Spleen (tissue), 13 donors: ENCODE measurements around the gene SMIM28. TPM values are rescaled to one million over a fixed set of nuclear protein-coding genes. Genes with fewer than 3 reads are reported as not detected.

Source experiments
- DNase-seq: peaks from one replicate; pipeline ENCODE4 v3.0.0-alpha.2; 2020
- H3K27ac ChIP-seq, 8 donors: fragments of 200-600 bp; sonication (generic) in 7 of 8; 1 replicate in 4 of 8; 2 replicates in 4 of 8; pipeline versions ENCODE4 v1.5.0 to v1.8.0; 2016 to 2021; ENCODE audit warnings: inconsistent platforms in 4 of 8, mild to moderate bottlenecking in 4 of 8, moderate library complexity in 1 of 8
- H3K27me3 ChIP-seq, 7 donors: fragments of 200-600 bp; sonication (generic) in 6 of 7; replicated peaks in 1 of 7; 1 replicate in 4 of 7; 2 replicates in 3 of 7; pipeline versions ENCODE4 v1.5.0 to v1.8.0; 2016 to 2021; ENCODE audit warnings: inconsistent platforms in 3 of 7, mild to moderate bottlenecking in 1 of 7
- H3K36me3 ChIP-seq, 6 donors: fragments of 200-600 bp; sonication (generic) in 5 of 6; 1 replicate in 4 of 6; 2 replicates in 2 of 6; pipeline versions ENCODE4 v1.5.0 to v1.8.0; 2016 to 2021; ENCODE audit warnings: inconsistent platforms in 2 of 6
- H3K4me1 ChIP-seq, 6 donors: fragments of 200-600 bp; sonication (generic) in 5 of 6; 1 replicate in 3 of 6; 2 replicates in 3 of 6; pipeline versions ENCODE4 v1.5.0 to v1.8.0; 2016 to 2021; ENCODE audit warnings: inconsistent platforms in 3 of 6
- H3K4me3 ChIP-seq, 8 donors: fragments of 200-600 bp; sonication (generic) in 7 of 8; 1 replicate in 4 of 8; 2 replicates in 4 of 8; pipeline versions ENCODE4 v1.5.0 to v1.8.0; 2016 to 2021; ENCODE audit warnings: inconsistent platforms in 4 of 8, mild to moderate bottlenecking in 4 of 8, moderate library complexity in 2 of 8
- H3K9me3 ChIP-seq, 8 donors: fragments of 200-600 bp; sonication (generic) in 7 of 8; 1 replicate in 4 of 8; 2 replicates in 4 of 8; pipeline versions ENCODE4 v1.5.0 to v1.8.0; 2016 to 2021; ENCODE audit warnings: inconsistent platforms in 4 of 8
- POLR2A ChIP-seq, 3 donors: fragments of 450-650 bp; IDR thresholded peaks; one replicate each; pipeline ENCODE4 v1.5.1; 2017; ENCODE audit warnings: antibody characterized with exemption in 3 of 3, mild to moderate bottlenecking in 1 of 3
- POLR2AphosphoS5 ChIP-seq, 3 donors: sonication (generic); formaldehyde crosslinking; IDR thresholded peaks; one replicate each; pipeline ENCODE4 v1.5.1; 2017; ENCODE audit warnings: antibody characterized with exemption in 3 of 3
- WGBS, 5 donors: extraction: QIAGEN DNeasy Blood & Tissue Kit in 3 of 5; methylation state at CpG; one replicate each; pipeline versions ENCODE4 v1.1.5 to v1.1.7; 2013 to 2018; 5-methylcytosine and 5-hydroxymethylcytosine counted together
- intact Hi-C: fragments of 100-400 bp; cut with DNase I; formaldehyde crosslinking; loops from one replicate; pipeline ENCODE4 v1.15.0; 2023; ENCODE audit warnings: low total_unique reads
- long read RNA-seq, 2 donors: transcript quantifications; one replicate each; lab custom pipeline, GENCODE V29; 2026
- polyA plus RNA-seq, 3 donors: library from polyadenylated mRNA; stranded (reverse); fragments of 200-250 nt; gene quantifications; one replicate each; pipeline ENCODE4 v1.2.1, GENCODE V29; 2013
- total RNA-seq, 7 donors: library from RNA; depleted of rRNA in 3 of 7; stranded (reverse); fragments of >200 nt in 3 of 7; fragmentation: NEBNext Ultra II Directional in 4 of 7; extraction: Animal tissue kit (Norgen Biotek cat#: 25700) in 4 of 7; gene quantifications; one replicate each; pipeline versions ENCODE4 v1.1.0 to v1.2.1, GENCODE V29; 2016 to 2021
- TF ChIP-seq, protein P1 (sequence below), 11 experiments: fragments of 200-600 bp in 7 of 11; fragments of 450-650 bp in 4 of 11; sonication (generic) in 4 of 11; IDR thresholded peaks in 8 of 11; conservative IDR thresholded peaks in 3 of 11; 1 replicate in 7 of 11; 2 replicates in 4 of 11; pipeline versions ENCODE4 v1.4.0 to v1.8.0; 2016 to 2021; ENCODE audit warnings: antibody characterized with exemption in 11 of 11, inconsistent platforms in 4 of 11, mild to moderate bottlenecking in 1 of 11
- donor health status: healthy with polysubstance abuse.
- donor health status: DM: no; HTN: no; CAD: no; lungs with moderate emphysema.
- donor health status: DM: no; HTN: no; CAD: no.
- donor health status: Bipolar disorder and iron deficiency.
- donor health status: healthy.
- donor health status: DM: no; HTN: no; CAD: no.
- donor health status: DM: yes; HTN: yes; CAD: no.

SMIM28 gene
- total RNA-seq: not detected
- not detected for polyA plus RNA-seq
- long read RNA-seq, donor 1: 0 reads
- long read RNA-seq, donor 2: 0 reads

DNA sequence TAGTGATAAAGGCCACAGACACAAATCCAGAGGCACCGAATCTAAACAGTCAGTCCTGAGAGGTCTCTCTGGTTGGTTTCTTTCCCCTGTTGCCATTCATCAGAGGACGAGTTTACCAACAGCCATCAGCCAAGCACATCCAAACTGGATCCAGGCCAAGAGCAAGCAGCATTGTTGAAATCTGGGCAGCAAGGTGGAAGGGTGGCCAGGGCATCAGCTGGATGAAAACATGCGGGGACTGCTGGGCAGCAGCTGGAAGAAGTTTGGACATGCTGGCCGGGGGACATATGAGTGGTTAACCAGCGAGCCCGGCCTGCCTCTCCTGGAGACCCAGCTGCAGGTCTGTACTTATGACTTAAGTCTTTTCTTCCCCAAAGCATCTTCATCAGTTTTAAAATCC lies at the start of gene SMIM28:
TSS of gene SMIM28 (plus strand) at position 62 of the 400 bp plus-strand sequence. CDS start at position 230, 168 bp downstream.
- WGBS, 5 donors: 79 to 95% (median 89%) methylated on average over 6 of the region's 6 CpGs
- Histone ChIP-seq H3K27me3 (no peaks in the 10 kb centered on the region), H3K4me3 (no peak within 1 kb of the TSS), H3K4me1 (no peaks in the 10 kb centered on the region), H3K9me3 (no peaks in the 10 kb centered on the region), H3K27ac (no peak within 1 kb of the TSS), H3K36me3 (no peaks in the 10 kb centered on the region)
- intact Hi-C loops: no loop called here
- no peak for TF ChIP-seq POLR2A (IDR thresholded peaks at IDR 0.05)
- TF ChIP-seq, protein P1, sequence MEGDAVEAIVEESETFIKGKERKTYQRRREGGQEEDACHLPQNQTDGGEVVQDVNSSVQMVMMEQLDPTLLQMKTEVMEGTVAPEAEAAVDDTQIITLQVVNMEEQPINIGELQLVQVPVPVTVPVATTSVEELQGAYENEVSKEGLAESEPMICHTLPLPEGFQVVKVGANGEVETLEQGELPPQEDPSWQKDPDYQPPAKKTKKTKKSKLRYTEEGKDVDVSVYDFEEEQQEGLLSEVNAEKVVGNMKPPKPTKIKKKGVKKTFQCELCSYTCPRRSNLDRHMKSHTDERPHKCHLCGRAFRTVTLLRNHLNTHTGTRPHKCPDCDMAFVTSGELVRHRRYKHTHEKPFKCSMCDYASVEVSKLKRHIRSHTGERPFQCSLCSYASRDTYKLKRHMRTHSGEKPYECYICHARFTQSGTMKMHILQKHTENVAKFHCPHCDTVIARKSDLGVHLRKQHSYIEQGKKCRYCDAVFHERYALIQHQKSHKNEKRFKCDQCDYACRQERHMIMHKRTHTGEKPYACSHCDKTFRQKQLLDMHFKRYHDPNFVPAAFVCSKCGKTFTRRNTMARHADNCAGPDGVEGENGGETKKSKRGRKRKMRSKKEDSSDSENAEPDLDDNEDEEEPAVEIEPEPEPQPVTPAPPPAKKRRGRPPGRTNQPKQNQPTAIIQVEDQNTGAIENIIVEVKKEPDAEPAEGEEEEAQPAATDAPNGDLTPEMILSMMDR (IDR thresholded peaks at IDR 0.05 in 8 of 11, conservative IDR thresholded peaks at IDR 0.05 in 3 of 11): no peak
- TF ChIP-seq POLR2AphosphoS5 (IDR thresholded peaks at IDR 0.05): no peak
- no peak for DNase-seq

DNA sequence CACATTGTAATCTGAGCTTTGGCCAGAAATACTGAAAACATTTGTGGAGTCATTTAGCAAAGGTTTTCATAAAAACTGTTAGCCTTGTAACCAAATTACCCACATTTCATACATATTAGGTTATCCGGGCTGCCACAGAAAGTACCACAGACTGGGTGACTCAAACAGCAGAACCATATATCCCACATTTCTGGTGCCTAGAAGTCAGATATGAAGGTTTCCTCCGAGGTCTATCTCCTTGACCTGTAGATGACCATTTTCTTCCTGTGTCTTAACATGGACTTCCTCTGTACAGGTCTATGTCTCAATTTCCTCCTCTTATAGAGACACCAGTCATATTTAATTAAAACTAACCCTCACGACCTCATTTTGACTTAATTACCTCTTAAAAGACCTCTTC lies 49.5 kb upstream of the SMIM28 start:
- no peak for DNase-seq
- TF ChIP-seq POLR2A (IDR thresholded peaks at IDR 0.05): no peak
- TF ChIP-seq, protein P1 (IDR thresholded peaks at IDR 0.05 in 8 of 11, conservative IDR thresholded peaks at IDR 0.05 in 3 of 11): no peak
- TF ChIP-seq POLR2AphosphoS5 (IDR thresholded peaks at IDR 0.05): no peak

DNA sequence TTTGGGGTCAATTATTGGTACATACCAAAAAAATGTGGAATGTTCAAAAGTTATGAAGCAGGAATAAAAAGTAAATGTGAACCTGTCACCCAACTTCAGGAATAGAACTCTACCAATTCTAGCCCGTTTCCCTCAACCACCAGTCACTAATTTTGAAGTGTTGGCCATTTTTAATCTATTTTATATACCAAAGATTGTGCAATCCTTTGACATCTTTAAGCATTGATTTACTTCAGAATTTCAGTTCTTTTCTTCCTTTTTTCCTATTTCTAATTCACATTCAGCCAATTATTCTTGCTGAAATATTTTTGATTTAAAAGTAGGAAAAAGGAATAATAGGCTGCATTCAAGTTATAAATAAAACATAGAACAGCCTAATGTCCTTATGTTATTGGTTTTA lies 46.9 kb upstream of the SMIM28 start:
- Histone ChIP-seq H3K36me3 (no peaks in the 10 kb centered on the region), H3K9me3 (no peaks in the 10 kb centered on the region), H3K4me1 (no peaks in the 10 kb centered on the region), H3K27me3 (no peaks in the 10 kb centered on the region), H3K27ac (no peak overlapping the region), H3K4me3 (no peak overlapping the region)
- WGBS, 5 donors: 79 to 93% (median 86%) methylated on average over 1 of the region's 1 CpG
- intact Hi-C loops: no loop called here
- DNase-seq: no peak
- no peak for TF ChIP-seq POLR2AphosphoS5 (IDR thresholded peaks at IDR 0.05)
- TF ChIP-seq POLR2A (IDR thresholded peaks at IDR 0.05): no peak
- TF ChIP-seq, protein P1 (IDR thresholded peaks at IDR 0.05 in 8 of 11, conservative IDR thresholded peaks at IDR 0.05 in 3 of 11): no peak

More for the DNA sequence above, 49.5 kb upstream of the SMIM28 start:
- H3K9me3 ChIP-seq: no peaks in the 10 kb centered on the region
- intact Hi-C loops: no loop called here
- WGBS, 5 donors: 41 to 64% (median 49%) methylated on average over 3 of the region's 3 CpGs
- H3K27ac ChIP-seq: no peak overlapping the region
- H3K27me3 ChIP-seq: no peaks in the 10 kb centered on the region
- no peaks in the 10 kb centered on the region for H3K36me3 ChIP-seq
- no peaks in the 10 kb centered on the region for H3K4me1 ChIP-seq
- H3K4me3 ChIP-seq: no peak overlapping the region

DNA sequence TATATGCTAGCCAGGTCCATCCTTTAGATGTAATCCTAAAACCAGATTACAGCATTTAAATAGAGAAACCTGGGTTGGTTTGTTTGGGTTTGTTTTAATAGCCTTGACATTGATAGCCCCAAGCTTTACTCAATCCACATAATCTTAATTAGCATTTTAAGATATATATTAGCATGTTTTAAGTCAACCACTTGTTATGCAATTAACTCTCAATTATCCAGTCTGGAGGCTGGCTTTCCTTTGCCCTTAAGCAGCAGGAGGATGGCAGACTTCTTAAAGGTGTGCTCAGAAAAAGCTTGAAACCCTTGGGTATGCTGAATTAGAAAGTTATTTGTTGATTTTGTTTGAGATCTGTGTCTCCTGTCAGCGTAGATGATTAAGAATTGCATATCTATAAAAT lies 46.3 kb upstream of the SMIM28 start:
- TF ChIP-seq POLR2AphosphoS5 (IDR thresholded peaks at IDR 0.05) (no peak), POLR2A (IDR thresholded peaks at IDR 0.05) (no peak)
- TF ChIP-seq, protein P1 (IDR thresholded peaks at IDR 0.05 in 8 of 11, conservative IDR thresholded peaks at IDR 0.05 in 3 of 11): no peak
- H3K4me1 ChIP-seq: no peaks in the 10 kb centered on the region
- H3K27ac ChIP-seq: no peak overlapping the region
- H3K27me3 ChIP-seq: no peaks in the 10 kb centered on the region
- DNase-seq: no peak
- peaks cover 0 to 4% (median 0%) of the 10 kb centered on the region in 6 donors for H3K36me3 ChIP-seq
- intact Hi-C loops: no loop called here
- 72 to 88% (median 78%) methylated on average over 1 of the region's 1 CpG for WGBS, 5 donors
- no peaks in the 10 kb centered on the region for H3K9me3 ChIP-seq
- no peak overlapping the region for H3K4me3 ChIP-seq
